ENCODE measurements around the gene E4F1.

The E4F1 gene

GRCh38 chr16:2282866-2283555, 59.6 kb downstream of the E4F1 start:
- H3K4me3 ChIP-seq (replicated peaks; ENCODE audit: low read depth, low read length) = no peak overlapping the region
- DNase-seq (ENCODE audit: low read depth) = no peak
- TF ChIP-seq CTCF (IDR thresholded peaks at IDR 0.05; ENCODE audit: low read length, missing control alignments) = no peak

- H3K4me3 ChIP-seq (replicated peaks; ENCODE audit: low read depth, low read length) = no peak overlapping the region
- DNase-seq (ENCODE audit: low read depth) = no peak
- TF ChIP-seq CTCF (IDR thresholded peaks at IDR 0.05; ENCODE audit: low read length, missing control alignments) = no peak
Measured at GRCh38 chr16:2284001-2284770, 60.8 kb downstream of the E4F1 start.

GRCh38 chr16:2284797-2285576, 61.6 kb downstream of the E4F1 start:
- TF ChIP-seq CTCF (IDR thresholded peaks at IDR 0.05; ENCODE audit: low read length, missing control alignments) = no peak
- no peak for DNase-seq (ENCODE audit: low read depth)
- H3K4me3 ChIP-seq (replicated peaks; ENCODE audit: low read depth, low read length) = no peak overlapping the region
